Trophoblast cell (in vitro differentiated cells and primary cell): Measurements from ENCODE around the gene SCAMP5.

ENCODE experiments used
- DNase-seq, 2 donors: peaks; one replicate each; pipeline ENCODE4 v3.0.0-alpha.2; 2016
- H2AFZ ChIP-seq: 2 replicates; pipeline ENCODE4 v1.6.1; 2013; ENCODE audit warnings: low read length, moderate library complexity, mild to moderate bottlenecking; ENCODE audit not compliant: insufficient read depth, poor library complexity
- H2AK5ac ChIP-seq: 2 replicates; pipeline ENCODE4 v1.6.1; 2013; ENCODE audit warnings: mild to moderate bottlenecking, low read length
- H2BK120ac ChIP-seq: 2 replicates; pipeline ENCODE4 v1.6.1; 2013; ENCODE audit warnings: low read length, mild to moderate bottlenecking, moderate library complexity; ENCODE audit not compliant: insufficient read depth, poor library complexity
- H2BK12ac ChIP-seq: 2 replicates; pipeline ENCODE4 v1.6.1; 2013; ENCODE audit warnings: mild to moderate bottlenecking, low read length, moderate library complexity
- H2BK5ac ChIP-seq: 2 replicates; pipeline ENCODE4 v1.6.1; 2013; ENCODE audit warnings: low read length, low read depth, moderate library complexity, mild to moderate bottlenecking; ENCODE audit not compliant: poor library complexity
- H3K14ac ChIP-seq: 2 replicates; pipeline ENCODE4 v1.6.1; 2013; ENCODE audit warnings: mild to moderate bottlenecking, low read length
- H3K18ac ChIP-seq: 2 replicates; pipeline ENCODE4 v1.6.1; 2013; ENCODE audit warnings: mild to moderate bottlenecking, low read length
- H3K23ac ChIP-seq: 2 replicates; pipeline ENCODE4 v1.6.1; 2013; ENCODE audit warnings: low read length
- H3K27ac ChIP-seq: 2 replicates; pipeline ENCODE4 v1.5.1; 2013; ENCODE audit warnings: low read depth, mild to moderate bottlenecking, inconsistent platforms, low read length, moderate library complexity
- H3K27me3 ChIP-seq: 2 replicates; pipeline ENCODE4 v1.6.1; 2013; ENCODE audit warnings: inconsistent platforms, mild to moderate bottlenecking, low read length, moderate library complexity; ENCODE audit not compliant: insufficient read depth
- H3K36me3 ChIP-seq, 2 experiments: 1 replicate in 1 of 2; 2 replicates in 1 of 2; pipeline ENCODE4 v1.6.1; 2013; ENCODE audit warnings: low read length in 2 of 2, mild to moderate bottlenecking in 2 of 2, moderate library complexity in 1 of 2; ENCODE audit not compliant: insufficient read depth in 2 of 2, control insufficient read depth in 1 of 2
- H3K4ac ChIP-seq: 2 replicates; pipeline ENCODE4 v1.6.1; 2013; ENCODE audit warnings: low read depth, mild to moderate bottlenecking, low read length, moderate library complexity
- H3K4me1 ChIP-seq, 2 experiments: 1 replicate in 1 of 2; 2 replicates in 1 of 2; pipeline ENCODE4 v1.6.1; 2013; ENCODE audit warnings: low read length in 2 of 2, mild to moderate bottlenecking in 2 of 2, moderate library complexity in 1 of 2; ENCODE audit not compliant: insufficient read depth in 2 of 2, control insufficient read depth in 1 of 2
- H3K4me2 ChIP-seq: 2 replicates; pipeline ENCODE4 v1.6.1; 2013; ENCODE audit warnings: inconsistent platforms, mild to moderate bottlenecking, low read length, moderate library complexity
- H3K4me3 ChIP-seq: 2 replicates; pipeline ENCODE4 v1.5.1; 2013; ENCODE audit warnings: mild to moderate bottlenecking, low read depth, low read length, inconsistent platforms
- H3K79me1 ChIP-seq: one replicate; pipeline ENCODE4 v1.6.1; 2013; ENCODE audit warnings: low read length
- H3K79me2 ChIP-seq: 2 replicates; pipeline ENCODE4 v1.6.1; 2013; ENCODE audit warnings: low read length, mild to moderate bottlenecking; ENCODE audit not compliant: control insufficient read depth, insufficient read depth, poor library complexity
- H3K9ac ChIP-seq: 2 replicates; pipeline ENCODE4 v1.6.1; 2013; ENCODE audit warnings: mild to moderate bottlenecking, low read length
- H3K9me3 ChIP-seq: 2 replicates; pipeline ENCODE4 v1.6.1; 2013; ENCODE audit warnings: low read depth, mild to moderate bottlenecking, control low read depth, inconsistent platforms, low read length; ENCODE audit not compliant: insufficient read depth
- H4K12ac ChIP-seq: 2 replicates; pipeline ENCODE4 v1.6.1; 2013; ENCODE audit warnings: low read depth, mild to moderate bottlenecking, low read length, moderate library complexity
- H4K8ac ChIP-seq: 2 replicates; pipeline ENCODE4 v1.6.1; 2013; ENCODE audit warnings: low read depth, mild to moderate bottlenecking, low read length, moderate library complexity
- H4K91ac ChIP-seq: one replicate; pipeline ENCODE4 v1.6.1; 2013; ENCODE audit warnings: low read depth, mild to moderate bottlenecking, low read length, moderate library complexity
- WGBS: extraction: QIAGEN DNeasy Blood & Tissue Kit; methylation state at CpG from one replicate; pipeline ENCODE4 v1.1.7; 2013; ENCODE audit warnings: missing lambda C conversion rate; ENCODE audit not compliant: insufficient read length, insufficient coverage; ENCODE audit errors: extremely low coverage; 5-methylcytosine and 5-hydroxymethylcytosine counted together

Gene SCAMP5

DNA sequence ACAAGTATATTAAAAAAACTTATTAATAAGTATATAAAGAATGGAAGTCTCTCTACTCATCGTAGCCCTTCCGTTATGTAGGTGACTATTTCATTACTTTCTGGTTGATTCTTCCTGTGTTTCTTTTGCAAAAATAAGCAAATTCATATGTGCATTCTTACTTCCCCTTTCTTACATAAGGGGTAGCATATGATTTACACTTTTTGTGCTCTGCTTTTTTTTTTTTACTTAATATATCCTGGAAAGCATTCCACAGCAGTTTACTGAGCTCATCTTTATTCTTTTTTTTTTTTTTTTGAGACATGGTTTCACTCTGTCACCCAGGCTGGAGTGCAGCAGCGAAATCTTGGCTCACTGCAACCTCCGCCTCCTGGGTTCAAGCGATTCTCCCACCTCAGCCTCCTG is 12.9 kb downstream of the SCAMP5 start:
- H2BK5ac ChIP-seq: no peak overlapping the region
- DNase-seq: no peak

DNA sequence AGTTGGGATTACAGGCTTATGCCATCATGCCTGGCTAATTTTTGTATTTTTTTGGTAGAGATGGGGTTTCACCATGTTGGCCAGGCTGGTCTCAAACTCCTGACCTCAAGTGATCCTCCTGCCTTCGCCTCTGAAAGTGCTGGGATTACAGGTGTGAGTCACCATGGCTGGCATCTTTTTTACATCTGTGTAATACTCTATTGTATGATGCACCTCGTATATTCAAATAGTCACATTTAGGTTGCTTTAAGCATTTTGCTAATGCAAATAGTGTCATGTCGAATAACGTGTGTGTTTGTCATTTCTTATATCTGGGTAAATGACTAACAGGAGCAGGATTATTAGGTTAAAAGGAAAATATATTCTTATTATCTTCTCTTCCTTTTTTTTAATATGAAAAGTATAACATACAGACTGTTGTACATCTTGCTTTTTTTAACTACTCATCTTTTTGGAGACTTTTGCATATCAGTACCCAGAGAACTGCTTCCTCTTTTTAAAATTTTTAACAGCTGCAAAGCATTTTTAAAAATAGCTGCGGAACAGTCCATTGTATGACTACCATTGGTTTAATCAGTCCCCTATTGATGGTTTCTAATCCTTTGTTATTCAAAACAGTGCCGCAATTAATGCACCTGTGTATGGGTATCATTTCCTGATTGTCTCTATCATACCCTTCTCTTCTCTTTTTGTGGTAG is 13.4 kb downstream of the SCAMP5 start:
- Histone ChIP-seq H4K8ac (no peak overlapping the region), H3K4me3 (no peak overlapping the region), H2BK5ac (no peak overlapping the region), H2BK120ac (no peak overlapping the region), H3K9ac (no peak overlapping the region), H4K91ac (no peak overlapping the region), H2AFZ (no peak overlapping the region), H3K4ac (no peak overlapping the region), H2AK5ac (no peak overlapping the region), H3K79me2 (no peaks in the 10 kb centered on the region), H3K9me3 (peaks cover 2% of the 10 kb centered on the region), H3K36me3 (no peaks in the 10 kb centered on the region), H3K14ac (no peak overlapping the region), H3K23ac (no peak overlapping the region), H4K12ac (no peak overlapping the region), H3K79me1 (no peaks in the 10 kb centered on the region), H3K4me1 (no peaks in the 10 kb centered on the region), H3K27me3 (no peaks in the 10 kb centered on the region), H3K27ac (no peak overlapping the region), H3K18ac (no peak overlapping the region), H3K4me2 (no peak overlapping the region), H2BK12ac (no peak overlapping the region)
- WGBS: no CpG with 5 or more reads among the region's 6 CpGs
- no peak for DNase-seq

More for the DNA sequence above, 12.9 kb downstream of the SCAMP5 start:
- Histone ChIP-seq H4K12ac (no peak overlapping the region), H3K4me3 (no peak overlapping the region), H3K27me3 (no peaks in the 10 kb centered on the region), H3K79me1 (no peaks in the 10 kb centered on the region), H3K23ac (no peak overlapping the region), H3K18ac (no peak overlapping the region), H3K36me3 (no peaks in the 10 kb centered on the region), H3K9me3 (peaks cover 2% of the 10 kb centered on the region), H3K4ac (no peak overlapping the region), H3K27ac (no peak overlapping the region), H2AK5ac (no peak overlapping the region), H3K14ac (no peak overlapping the region), H3K4me2 (no peak overlapping the region), H2BK12ac (no peak overlapping the region), H2AFZ (no peak overlapping the region), H3K79me2 (no peaks in the 10 kb centered on the region), H2BK120ac (no peak overlapping the region), H3K4me1 (no peaks in the 10 kb centered on the region), H3K9ac (no peak overlapping the region), H4K8ac (no peak overlapping the region), H4K91ac (no peak overlapping the region)
- no CpG with 5 or more reads among the region's 5 CpGs for WGBS

DNA sequence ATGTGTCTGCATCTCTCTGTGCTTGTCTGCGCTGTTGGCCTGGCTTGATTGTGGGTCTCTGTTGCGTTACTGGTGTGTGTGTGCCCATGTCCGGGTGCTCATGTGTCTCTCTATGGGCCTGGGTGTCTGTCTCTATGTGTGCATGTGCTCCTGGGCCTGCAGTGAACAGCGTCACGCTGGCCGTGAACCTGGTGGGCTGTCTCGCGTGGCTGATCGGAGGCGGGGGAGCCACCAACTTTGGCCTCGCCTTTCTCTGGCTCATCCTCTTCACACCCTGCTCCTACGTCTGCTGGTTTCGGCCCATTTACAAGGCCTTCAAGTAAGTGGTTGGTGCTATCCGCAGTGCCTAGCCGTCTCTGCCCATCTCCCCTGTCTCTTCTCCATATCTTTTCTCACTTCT is 21.1 kb downstream of the SCAMP5 start:
- H3K18ac ChIP-seq: no peak overlapping the region
- no peak overlapping the region for H2BK120ac ChIP-seq
- H4K8ac ChIP-seq: no peak overlapping the region
- H4K12ac ChIP-seq: no peak overlapping the region
- peaks cover 2% of the 10 kb centered on the region for H3K9me3 ChIP-seq
- H2AFZ ChIP-seq: no peak overlapping the region
- no peak overlapping the region for H2BK12ac ChIP-seq
- H3K79me2 ChIP-seq: no peaks in the 10 kb centered on the region
- no CpG with 5 or more reads among the region's 15 CpGs for WGBS
- H3K9ac ChIP-seq: no peak overlapping the region
- no peak overlapping the region for H3K4me3 ChIP-seq
- no peak overlapping the region for H3K4me2 ChIP-seq
- H3K36me3 ChIP-seq: no peaks in the 10 kb centered on the region
- H3K4ac ChIP-seq: no peak overlapping the region
- H3K4me1 ChIP-seq: no peaks in the 10 kb centered on the region
- H2BK5ac ChIP-seq: no peak overlapping the region
- H3K27me3 ChIP-seq: no peaks in the 10 kb centered on the region
- DNase-seq: no peak
- no peak overlapping the region for H3K14ac ChIP-seq
- H4K91ac ChIP-seq: no peak overlapping the region
- H3K27ac ChIP-seq: no peak overlapping the region
- H3K79me1 ChIP-seq: no peaks in the 10 kb centered on the region
- no peak overlapping the region for H3K23ac ChIP-seq
- no peak overlapping the region for H2AK5ac ChIP-seq

DNA sequence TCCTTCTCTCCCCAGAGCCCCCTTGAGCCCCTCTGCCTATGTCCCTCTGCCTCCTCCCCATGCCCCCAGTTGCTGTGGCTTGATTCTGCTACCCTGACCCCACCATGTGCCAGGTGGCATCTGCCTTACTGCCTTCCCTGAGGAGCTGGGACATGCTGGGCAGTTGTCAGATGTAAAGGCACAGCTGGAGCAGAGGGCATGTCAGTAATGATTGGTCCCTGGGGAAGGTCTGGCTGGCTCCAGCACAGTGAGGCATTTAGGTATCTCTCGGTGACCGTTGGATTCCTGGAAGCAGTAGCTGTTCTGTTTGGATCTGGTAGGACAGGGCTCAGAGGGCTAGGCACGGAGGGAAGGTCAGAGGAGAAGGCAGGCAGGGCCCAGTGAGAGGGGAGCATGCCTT is 24.6 kb downstream of the SCAMP5 start:
- Histone ChIP-seq H2AFZ (no peak overlapping the region), H3K27ac (no peak overlapping the region), H3K79me2 (peaks cover 3% of the 10 kb centered on the region), H3K36me3 (no peaks in the 10 kb centered on the region), H3K18ac (no peak overlapping the region), H3K4ac (no peak overlapping the region), H3K79me1 (peaks cover 3% of the 10 kb centered on the region), H3K4me2 (no peak overlapping the region), H4K12ac (no peak overlapping the region), H2BK12ac (no peak overlapping the region), H3K14ac (no peak overlapping the region), H3K4me3 (no peak overlapping the region), H2BK5ac (no peak overlapping the region), H3K27me3 (no peaks in the 10 kb centered on the region), H2BK120ac (no peak overlapping the region), H3K9me3 (no peaks in the 10 kb centered on the region), H3K9ac (no peak overlapping the region), H2AK5ac (no peak overlapping the region), H3K23ac (no peak overlapping the region), H3K4me1 (peaks cover 0 to 2% of the 10 kb centered on the region in 2 experiments), H4K91ac (no peak overlapping the region), H4K8ac (no peak overlapping the region)
- no peak for DNase-seq
- WGBS: no CpG with 5 or more reads among the region's 3 CpGs
